GM21825 (cell line): ENCODE data around the gene RPP21.
"Not testable (repeated sequence)": the region's sequence is repeated elsewhere in the genome, so short reads cannot be mapped to it uniquely, and the experiment has no call there.

Source experiments
- ATAC-seq: cut with Tn5 transposase; IDR thresholded peaks from one replicate; pipeline ENCODE4 v1.9.1; 2021; ENCODE audit warnings: mild to moderate bottlenecking, moderate library complexity; ENCODE audit not compliant: unreplicated experiment

RPP21 gene

GRCh38 chr6:30369280-30369679 is 24.3 kb downstream of the RPP21 start:
- ATAC-seq, result not testable (repeated sequence)

GRCh38 chr6:30378290-30378937 is 33.5 kb downstream of the RPP21 start:
- ATAC-seq, result no peak

- ATAC-seq, result no peak
These were observed 35.5 kb downstream of the RPP21 start for GRCh38 chr6:30380464-30380863.

DNA sequence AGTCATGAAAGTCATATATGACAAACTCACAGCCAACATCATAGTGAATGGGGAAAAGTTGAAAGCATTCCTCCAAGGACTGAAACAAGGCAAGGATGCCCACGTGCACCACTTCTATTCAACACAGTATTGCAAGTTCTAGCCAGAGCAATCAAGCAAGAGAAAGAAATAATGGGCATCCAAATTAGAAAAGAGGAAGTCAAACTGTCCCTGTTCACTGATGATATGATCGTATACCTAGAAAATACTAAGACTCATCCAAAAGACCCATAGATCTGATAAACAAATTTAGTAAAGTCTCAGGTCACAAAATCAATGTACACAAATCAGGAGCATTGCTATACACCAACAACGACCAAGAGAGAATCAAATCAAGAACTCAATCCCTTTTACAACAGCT is 41.2 kb downstream of the RPP21 start:
- no peak for ATAC-seq

DNA sequence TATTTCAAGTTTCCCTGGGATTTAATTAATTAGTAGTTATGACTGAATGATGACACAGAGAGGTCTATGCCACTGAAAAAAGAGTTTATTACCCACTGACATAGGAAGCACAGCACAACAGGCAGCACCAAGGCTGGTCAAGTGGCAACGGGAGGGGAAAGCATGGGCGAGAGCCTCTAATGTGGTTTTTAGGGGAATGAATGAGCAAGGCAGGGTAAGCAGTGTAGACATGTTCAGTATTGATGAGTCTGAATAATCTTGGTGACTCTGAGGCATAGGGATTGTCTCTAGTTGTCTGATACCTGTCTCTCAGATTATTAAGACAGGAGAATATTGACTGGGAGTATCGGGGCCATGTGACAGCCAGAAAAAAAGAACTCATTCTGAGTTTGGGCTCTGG is 46.3 kb downstream of the RPP21 start:
- no peak for ATAC-seq

DNA sequence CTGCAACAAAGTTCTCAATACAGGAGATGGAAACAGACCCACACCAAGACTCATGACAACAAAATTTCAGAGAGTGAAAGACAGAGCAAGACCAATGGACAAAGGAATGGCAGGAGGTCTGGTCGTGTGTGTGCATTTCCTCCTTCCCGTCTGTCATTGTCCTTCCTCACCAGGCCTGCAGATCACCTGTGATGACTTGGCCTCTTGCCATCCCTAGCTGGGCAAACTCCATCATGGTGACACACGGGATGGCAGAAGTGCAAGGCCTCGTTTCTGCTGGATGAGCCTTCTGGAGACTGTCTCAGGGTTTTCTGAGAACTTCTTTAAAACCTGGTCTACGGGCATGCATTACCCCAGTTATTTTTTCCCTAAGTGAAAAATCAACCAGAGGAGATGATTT is 49.2 kb downstream of the RPP21 start:
- no peak for ATAC-seq
